IPS DF 19.7 (cell line): ENCODE results near the gene GHRL.
"Not testable (repeated sequence)": the region's sequence is repeated elsewhere in the genome, so short reads cannot be mapped to it uniquely, and the experiment has no call there.

Source experiments
- DNase-seq: peaks from one replicate; pipeline ENCODE4 v3.0.0-alpha.2; 2013; ENCODE audit warnings: low read depth, low spot score

GHRL gene

DNA sequence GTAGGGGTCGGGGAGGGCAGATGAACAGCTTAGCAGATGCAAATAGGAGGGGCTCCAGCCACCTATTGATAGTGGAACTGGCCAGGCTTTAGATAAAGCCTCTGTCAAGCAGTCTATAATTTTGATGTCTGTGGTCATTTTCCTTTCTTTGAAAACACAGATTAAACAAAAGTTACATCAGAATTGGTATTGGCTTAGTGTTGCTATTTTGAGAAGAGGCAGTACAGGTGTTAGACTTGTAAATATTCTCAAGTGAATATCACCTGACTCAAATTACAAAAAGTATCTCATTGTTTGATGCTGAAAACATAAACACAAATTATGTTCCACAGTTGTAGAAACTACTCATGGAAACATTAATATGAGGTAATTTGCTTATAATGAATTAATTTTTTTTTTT is 18.1 kb downstream of the GHRL start:
- DNase-seq: no peak

DNA sequence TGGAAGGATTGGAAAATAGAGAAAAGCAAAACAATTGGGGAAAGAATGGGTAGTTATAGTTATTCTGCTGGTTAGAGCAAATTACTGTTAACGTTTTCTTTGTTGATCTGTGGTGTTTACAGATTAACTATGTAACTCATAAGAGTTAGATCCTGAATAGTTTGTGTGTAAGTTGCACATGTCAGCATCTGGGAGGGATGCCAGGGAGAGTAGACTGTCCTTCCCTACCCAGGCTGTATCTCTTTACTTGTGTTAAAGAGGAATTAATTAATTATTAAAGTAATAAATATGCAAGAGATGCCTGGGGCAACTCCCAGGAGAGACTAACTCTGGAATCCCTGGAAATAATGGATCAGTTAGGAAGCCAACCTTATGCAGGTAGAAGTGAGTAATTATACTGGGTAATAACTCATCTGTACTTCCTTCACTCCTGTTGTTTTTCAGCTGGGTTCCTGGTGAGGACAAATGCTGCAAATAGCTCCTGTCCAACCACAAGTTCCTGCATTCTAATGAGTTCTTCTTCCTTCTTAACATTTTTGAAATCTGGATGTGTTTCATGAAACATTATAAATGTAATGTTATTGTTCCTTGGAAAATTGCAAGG is 18.9 kb downstream of the GHRL start:
- no peak for DNase-seq

DNA sequence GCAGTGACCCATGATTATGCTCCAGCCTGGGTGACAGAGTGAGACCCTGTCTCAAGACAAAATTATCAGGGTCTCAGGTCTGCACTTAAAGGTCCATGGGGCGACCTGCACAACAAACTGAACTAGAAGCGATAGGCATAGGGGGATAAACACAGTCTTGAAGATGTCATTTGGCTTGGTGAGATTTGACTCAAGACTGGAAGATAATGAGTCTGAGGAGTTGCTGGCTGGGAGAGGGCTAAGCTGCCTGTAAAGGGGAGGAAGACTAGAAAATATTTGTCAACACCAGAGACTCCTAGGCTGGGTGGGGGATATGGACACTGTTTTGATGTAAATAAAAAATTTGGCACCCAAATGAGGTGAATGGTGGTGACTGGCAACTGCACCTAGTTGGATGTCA is 19.8 kb downstream of the GHRL start:
- DNase-seq: no peak

DNA sequence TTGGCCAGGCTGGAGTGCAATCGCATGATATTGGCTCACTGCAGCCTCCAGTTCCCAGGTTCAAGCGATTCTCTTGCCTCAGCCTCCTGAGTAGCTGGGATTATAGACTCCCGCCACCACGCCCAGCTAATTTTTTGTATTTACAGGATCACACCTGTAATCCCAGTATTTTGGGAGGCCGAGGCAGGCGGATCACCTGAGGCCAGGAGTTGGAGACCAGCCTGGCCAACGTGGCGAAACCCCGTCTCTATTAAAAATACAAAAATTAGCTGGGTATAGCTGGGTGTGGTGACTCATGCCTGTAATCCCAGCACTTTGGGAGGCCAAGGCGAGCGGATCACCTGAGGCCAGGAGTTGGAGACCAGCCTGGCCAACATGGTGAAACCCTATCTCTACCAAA is 20.3 kb downstream of the GHRL start:
- not testable (repeated sequence) for DNase-seq

DNA sequence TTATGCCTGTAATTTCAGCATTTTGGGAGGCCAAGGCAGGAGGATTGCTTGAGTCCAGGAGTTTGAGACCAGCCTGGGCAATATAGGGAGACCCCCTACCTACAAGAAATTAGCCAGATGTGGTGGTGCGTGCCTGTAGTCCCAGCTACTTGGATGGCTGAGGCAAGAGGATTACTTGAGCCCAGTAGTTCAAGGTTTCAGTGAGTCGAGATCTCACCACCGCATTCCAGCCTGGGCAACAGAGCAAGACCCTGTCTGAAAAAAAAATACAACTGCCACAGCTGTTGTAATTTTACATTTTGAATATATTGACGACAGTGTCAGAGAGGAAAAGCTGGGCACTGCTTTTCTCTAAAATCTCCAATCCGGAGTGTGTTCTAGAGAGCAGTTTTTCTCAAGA is 23.3 kb downstream of the GHRL start:
- DNase-seq: no peak

DNA sequence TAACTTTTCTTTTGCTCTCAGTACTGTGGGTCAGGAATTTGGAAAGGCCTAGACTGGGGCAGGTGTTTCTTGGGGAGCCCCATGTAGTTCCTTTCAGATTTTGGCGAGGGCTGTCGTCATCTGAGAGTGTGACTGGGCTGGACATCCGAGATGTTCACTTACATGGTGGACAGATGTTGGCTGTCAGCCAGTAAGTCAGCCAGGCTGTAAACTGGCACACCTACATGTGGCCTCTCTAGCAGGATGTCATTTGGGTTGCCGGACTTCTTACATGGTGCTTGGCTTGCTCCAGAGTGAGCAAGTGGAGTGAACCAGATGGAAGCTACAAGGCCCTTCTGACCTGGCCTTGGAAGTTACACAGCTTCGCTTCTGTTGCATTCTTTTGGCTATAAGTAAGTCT is 23.8 kb downstream of the GHRL start:
- DNase-seq: no peak

DNA sequence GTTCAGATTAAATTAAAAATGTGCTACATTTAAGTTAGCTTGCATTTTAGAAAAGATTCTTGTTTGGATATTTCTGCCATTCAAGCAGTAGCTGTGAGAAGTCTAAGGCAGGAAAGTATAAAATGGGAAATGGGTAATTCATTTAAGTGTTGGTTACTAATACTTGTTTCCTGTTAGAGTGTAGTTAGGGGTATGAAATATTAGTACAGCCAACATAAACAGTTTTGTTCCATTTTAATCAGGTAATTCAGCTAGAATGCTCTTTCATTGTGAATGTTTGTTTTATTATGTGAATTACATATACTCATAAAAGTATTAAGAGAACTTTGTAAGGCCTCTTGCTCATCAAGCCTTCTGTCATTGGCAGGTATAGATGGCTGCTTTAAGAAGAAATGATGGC is 24.6 kb downstream of the GHRL start:
- no peak for DNase-seq

DNA sequence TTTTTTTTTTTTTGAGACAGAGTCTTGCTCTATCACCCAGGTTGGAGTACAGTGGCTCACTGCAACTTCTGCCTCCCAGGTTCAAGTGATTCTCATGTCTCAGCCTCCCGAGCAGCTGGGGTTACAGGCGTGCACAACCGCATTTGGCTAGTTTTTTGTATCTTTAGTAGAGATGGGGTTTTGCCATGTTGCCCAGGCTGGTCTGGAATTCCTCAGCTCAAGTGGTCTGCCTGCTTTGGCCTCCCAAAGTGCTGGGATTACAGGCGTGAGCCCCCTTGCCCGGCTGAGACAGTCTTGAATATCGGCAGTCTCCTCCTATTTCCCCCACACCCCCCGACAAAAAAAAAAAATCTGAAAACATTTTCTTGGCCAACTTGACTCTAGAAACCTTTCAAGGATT is 25.8 kb downstream of the GHRL start:
- DNase-seq: not testable (repeated sequence)

DNA sequence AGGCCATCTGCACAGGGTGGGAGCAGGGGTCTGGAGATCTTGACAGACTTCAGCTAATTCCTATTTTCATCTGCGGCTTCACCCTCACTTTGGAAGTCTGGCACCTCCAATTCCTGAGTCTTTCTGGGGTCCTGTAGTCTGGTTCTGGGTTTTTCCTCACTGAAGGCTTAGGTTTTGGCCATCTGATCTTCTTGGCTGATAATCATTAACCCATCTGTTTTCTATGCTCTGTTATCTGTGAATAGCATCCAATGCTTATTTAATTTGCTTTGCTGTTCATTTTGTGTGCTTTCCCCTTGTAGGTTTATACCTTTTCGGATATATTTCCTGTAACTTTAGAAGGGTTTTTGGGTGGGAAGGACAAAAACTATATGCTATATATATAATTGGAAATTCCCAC is 26.9 kb downstream of the GHRL start:
- DNase-seq: no peak

DNA sequence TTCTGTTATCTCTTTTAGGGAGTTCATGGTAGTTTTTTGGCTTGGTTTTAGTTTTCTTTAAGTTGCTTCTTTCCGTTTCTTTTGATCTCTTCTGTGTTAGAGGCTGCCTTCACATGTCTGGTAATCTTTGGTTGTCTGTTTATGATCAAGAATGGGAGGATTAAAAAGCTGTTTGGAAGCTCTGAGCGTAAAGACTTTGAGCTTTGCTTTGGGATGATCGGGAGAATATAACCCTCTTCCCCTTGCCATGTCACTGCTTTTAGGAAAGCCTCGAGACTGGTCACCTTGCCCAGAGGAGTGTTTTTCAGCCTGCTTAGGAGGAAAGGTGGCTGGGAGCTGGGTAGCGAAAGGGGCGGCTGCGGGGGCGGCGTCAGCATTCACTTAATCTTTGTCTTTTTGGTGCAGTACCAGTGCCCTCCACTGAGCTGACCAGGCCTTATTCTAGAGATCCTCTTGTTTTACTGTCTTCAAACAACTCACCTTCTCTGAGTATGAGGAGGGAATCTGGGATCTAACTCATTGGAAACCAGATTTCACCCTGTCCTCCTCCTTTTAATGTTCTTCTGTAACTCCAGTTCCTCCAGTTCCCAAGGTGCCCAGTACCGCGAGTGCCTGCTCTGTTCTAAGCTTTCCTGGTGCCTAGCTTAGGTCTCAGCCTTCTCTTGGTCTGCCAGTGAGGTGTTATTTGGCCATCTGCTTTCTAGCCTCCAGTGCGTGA is 28.9 kb downstream of the GHRL start:
- peak; percentile 40 for DNase-seq

DNA sequence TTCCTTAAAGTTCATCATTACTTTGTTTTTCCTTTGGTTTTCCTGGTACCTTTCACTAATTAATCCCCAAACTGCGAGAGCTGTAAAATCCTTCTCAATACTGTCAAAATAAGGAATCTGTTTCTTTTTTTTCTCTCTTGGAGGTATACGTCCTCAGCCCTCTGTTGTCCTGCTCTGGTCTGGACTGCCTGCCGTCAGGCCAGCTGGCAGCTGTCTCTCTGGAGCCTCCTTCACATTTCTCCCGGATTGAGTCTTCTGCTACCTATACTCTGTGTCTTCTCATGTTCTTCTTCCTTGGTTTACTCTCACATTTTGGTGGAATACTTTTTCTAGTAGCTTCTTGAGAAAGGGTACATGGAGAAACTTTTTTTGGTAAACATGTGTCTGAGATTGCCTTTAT is 30.7 kb downstream of the GHRL start:
- DNase-seq: no peak

DNA sequence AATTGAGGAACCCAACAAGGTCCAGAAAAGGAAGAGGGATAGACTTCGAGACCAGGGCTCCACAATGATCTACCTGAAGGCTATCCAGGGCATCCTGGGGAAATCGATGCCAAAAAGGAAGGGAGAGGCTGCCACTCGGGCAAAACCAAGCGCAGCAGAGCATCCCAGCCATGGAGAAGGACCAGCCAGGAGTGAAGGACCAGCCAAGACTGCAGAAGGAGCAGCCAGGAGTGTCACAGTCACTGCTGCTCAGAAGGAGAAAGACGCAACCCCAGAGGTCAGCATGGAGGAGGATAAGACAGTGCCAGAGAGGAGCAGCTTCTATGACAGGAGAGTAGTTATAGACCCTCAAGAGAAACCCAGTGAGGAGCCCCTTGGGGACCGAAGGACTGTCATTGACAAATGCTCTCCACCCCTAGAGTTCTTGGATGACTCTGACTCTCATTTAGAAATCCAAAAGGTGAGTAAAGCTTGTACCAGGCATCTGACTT is 32.5 kb downstream of the GHRL start:
- DNase-seq: no peak

DNA sequence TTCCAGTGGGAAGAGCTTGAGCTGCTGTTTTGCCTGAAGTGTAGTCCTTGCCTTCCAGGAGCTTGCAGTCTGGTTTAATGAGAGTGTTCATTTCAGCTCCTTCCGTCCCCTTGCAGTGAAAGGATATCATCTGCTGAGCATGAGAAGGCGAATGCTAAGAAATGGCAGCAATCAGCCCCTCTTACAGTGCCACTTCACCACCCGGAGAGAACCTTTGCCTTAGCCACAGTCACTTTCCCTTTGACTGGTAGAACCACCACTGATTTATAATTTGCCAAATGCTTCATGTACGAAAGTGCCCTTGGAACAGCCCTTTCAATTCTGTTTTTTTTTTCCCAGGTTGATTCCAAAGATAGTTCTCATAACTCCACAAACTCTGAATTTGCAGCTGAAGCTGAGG is 32.9 kb downstream of the GHRL start:
- DNase-seq: no peak

DNA sequence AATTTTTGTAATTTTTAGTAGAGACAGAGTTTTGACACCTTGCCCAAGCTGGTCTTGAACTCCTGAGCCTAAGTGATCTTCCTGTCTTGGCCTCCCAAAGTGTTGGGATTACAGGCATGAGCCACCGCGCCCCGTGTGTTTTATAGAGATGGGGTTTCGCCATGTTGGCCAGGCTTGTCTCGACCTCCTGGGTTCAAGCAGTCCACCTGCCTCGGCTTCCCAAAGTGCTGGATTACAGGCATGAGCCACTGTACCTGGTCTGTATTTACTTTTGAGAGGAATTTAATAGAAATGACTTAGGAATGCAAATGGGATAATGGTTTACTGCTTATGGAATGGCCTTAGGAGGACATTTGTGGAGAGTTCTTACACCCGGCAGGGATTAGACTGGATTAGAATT is 33.7 kb downstream of the GHRL start:
- no peak for DNase-seq

DNA sequence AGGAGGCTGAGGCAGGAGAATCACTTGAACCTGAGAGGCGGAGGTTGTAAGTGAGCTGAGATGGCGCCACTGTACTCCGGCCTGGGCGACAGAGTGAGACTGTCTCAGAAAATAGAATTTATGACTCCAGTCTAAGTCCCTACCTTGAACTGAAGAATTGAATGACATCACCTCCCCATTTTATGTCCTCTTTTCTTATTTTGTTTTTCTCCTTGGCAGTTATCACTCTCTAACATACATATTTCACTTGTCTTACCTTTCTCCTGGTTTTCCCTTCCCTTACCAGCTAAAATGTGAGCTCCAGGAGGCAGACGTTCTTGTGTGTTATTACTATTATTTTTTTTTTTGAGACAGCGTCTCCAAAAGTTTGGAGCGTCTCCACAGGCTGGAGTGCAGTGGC is 36.9 kb downstream of the GHRL start:
- no peak for DNase-seq

DNA sequence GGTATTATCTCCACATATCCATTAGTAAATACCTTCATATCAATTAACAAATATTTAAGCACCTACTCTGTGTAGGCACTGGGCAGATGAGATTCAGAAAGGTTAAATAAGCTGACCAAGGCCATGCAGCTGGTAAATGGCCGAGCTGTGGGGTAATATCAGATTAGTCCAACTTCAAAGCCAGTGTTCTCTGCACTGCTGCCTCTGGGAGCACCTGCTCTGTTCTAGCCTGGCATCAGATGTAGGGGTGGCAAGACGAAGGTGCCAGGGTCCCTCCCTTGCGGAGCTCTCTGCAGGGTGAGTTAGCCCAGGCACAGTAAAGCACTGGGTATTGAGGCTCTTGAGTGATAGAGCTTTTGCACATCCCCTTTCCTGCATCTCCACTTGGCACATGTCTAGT is 39.0 kb downstream of the GHRL start:
- DNase-seq: no peak

DNA sequence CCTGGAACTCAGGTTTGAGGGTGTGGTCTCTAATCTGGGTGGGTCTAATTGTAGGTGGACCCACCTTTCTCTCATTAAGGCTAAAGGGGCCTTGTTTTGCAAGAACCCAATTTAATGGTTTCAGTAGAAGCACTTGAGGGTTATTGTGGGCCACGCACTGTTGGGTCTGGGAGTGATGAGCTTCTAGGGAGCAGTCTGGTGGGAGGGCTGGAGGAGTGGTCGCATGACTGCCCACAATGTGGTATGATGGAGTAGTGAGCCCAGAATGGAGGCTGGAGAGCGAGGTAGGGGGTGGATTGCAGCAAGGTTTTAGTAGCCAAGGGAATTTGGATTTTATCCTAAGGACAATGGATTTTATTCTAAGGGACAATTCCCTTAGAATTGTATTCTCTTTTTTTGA is 41.7 kb downstream of the GHRL start:
- no peak for DNase-seq

DNA sequence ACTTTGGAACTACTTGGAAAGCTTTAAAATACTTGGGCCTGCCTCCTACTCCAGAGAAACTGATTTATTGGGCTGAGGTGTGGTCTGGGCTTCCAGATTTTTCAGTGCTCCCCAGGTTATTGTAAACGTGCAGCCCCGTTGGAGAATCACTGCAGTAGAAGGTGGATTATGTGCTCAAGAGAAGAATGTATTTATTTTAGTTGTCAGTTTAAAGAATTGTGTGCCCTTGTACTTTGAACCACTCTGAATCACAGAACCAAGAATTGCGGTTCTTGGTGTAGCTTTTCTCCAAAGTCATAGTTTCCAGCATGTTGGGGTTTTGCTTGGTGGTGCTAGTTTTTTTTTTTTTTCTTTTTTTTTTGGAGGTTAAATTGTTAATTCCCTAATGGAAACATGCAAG is 42.9 kb downstream of the GHRL start:
- DNase-seq: no peak

DNA sequence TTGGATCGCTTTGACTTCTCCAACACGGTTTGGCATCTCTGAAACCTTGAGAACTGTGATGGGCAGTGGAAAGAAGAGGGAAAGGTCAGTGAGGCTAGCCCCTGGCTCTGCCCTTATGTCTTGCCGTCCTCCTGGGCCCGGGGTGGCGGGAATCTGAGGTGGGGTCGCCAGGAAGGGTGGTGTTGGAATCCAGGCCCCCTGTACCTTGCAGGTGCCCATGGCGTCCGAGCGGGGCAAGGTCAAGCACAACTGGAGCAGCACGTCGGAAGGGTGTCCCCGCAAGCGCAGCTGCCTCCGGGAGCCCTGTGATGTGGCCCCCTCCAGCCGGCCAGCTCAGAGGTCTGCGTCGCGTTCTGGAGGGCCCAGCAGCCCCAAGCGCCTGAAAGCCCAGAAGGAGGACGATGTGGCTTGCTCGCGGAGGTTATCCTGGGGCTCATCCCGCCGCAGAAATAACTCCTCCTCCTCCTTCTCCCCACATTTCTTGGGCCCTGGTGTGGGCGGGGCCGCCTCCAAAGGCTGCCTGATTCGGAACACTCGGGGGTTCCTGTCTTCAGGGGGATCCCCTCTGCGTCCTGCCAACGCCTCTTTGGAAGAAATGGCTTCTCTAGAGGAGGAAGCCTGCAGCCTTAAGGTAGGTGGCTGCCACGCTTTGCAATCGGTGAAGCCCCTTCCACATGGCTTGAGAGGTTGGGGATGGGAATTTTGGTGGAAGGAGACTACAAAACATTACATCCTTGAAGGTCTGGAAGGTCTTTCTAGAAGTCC is 43.6 kb downstream of the GHRL start:
- DNase-seq: no peak

DNA sequence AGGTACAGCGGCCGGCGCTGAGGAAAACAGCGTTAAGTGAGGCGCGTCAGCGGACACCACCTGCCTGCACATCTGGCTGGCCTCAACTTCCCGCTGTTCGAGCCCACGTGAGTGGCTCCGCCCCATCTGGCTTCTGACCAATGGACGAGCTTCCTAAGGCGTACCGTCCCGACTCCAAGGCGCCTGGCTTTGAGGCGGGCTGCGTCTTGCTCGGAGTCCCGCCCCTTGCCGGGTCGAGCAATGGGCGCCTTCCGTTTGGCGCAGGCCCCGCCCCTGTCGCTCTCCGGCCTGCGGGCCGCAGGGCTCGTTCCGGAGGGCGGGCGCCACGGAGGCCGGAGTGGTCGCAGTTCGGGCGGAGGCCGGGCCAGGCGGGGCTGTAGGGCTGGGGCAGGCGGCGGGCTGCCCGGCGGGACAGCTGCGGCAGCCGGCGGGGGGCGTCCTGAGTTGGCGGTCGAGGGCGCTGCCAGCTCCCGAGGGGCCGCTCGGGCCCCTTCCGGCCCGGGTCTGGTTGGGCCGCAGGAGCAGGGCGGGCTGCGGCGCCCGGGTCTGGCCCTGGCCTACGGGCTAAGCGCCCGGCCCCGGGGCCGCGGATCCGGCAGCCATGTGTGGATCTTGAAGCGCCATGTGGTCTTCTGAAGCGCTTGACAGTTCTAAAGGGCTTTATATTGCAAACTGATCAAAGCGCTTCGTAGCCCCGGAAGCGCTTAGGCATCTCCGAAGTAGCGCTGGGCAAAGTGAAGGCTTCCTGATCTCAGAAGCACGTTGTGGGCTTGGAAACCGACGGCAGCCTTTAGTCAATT is 44.4 kb downstream of the GHRL start, which contains the start of gene TATDN2:
Gene TATDN2, plus strand, starts transcription at position 276 of the 800 bp plus-strand sequence. CDS start 742 bp downstream, outside the sequence.
- peak; percentile 92 for DNase-seq

DNA sequence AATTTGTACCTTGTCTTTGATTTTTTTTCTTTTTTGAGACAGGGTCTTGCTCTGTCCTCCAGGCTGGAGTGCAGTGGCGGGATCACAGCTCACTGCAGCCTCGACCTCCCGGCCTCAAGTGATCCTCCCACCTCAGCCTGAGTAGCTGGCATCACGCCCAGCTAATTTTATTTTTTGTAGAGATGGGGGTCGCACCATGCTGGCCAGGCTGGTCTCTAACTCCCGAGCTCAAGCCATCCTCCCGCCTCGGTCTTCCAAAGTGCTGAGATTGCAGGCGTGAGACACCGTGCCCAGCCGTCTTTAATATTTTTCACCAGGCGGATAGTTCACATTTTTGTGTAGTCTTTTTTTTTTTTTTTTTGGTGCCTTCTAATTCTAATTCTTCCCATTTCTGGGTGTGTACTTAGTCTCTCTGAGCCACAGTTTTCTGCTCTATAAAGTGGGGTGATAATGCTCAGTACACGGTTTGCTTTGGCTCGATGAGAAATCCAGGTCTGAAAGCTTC is 45.0 kb downstream of the GHRL start:
- DNase-seq: no peak
